Forelimb muscle (tissue), 1 donor: ENCODE results near the gene ORC2. TPM values are rescaled to one million over a fixed set of nuclear protein-coding genes. Genes with fewer than 3 reads are reported as not detected.

Experiments
- DNase-seq: peaks from one replicate; pipeline ENCODE4 v3.0.0-alpha.2; 2013; ENCODE audit warnings: low read depth
- polyA plus RNA-seq: library from polyadenylated mRNA; unstranded; fragments of 120-200 nt; gene quantifications from one replicate; pipeline ENCODE4 v1.2.1, GENCODE V29; 2013; ENCODE audit not compliant: insufficient read length

ORC2 gene
- polyA plus RNA-seq, 1 donor, result 16.1 TPM

- no peak for DNase-seq
Observed at GRCh38 chr2:200861617-200862155, 101.8 kb downstream of the ORC2 start.

GRCh38 chr2:200860092-200860795 is 103.2 kb downstream of the ORC2 start:
- no peak for DNase-seq

Other genes starting within 250 kb of the ORC2 start
- gene BZW1, start 151.8 kb downstream of the ORC2 start, polyA plus RNA-seq, result 105 TPM
- 153 TPM for gene CLK1, start 99.0 kb downstream of the ORC2 start, polyA plus RNA-seq
- 63.7 TPM for gene PPIL3, start 74.6 kb downstream of the ORC2 start, polyA plus RNA-seq
- 17.9 TPM for gene NIF3L1, start 74.3 kb downstream of the ORC2 start, polyA plus RNA-seq
- gene HYCC2, start 108.0 kb upstream of the ORC2 start, polyA plus RNA-seq, result 8.5 TPM
- 87.4 TPM for gene NDUFB3, start 108.3 kb upstream of the ORC2 start, polyA plus RNA-seq
- gene CFLAR, start 152.5 kb upstream of the ORC2 start, polyA plus RNA-seq, result 39.6 TPM
- gene CASP10, start 219.5 kb upstream of the ORC2 start, polyA plus RNA-seq, result 5.0 TPM